Skin epidermis (tissue), 12 donors: ENCODE data around the gene DGKD.

ENCODE experiments used
- H3K27ac ChIP-seq, 21 experiments: fragments of 200-600 bp; sonication (generic) in 11 of 21; one replicate each; pipeline ENCODE4 v1.5.0; 2020; ENCODE audit warnings: mild to moderate bottlenecking in 3 of 21, inconsistent platforms in 2 of 21, moderate library complexity in 2 of 21
- H3K4me3 ChIP-seq, 7 experiments: fragments of 200-600 bp; sonication (generic) in 2 of 7; one replicate each; pipeline ENCODE4 v1.5.0; 2020; ENCODE audit warnings: inconsistent platforms in 2 of 7, mild to moderate bottlenecking in 2 of 7, moderate library complexity in 1 of 7

DGKD gene

DNA sequence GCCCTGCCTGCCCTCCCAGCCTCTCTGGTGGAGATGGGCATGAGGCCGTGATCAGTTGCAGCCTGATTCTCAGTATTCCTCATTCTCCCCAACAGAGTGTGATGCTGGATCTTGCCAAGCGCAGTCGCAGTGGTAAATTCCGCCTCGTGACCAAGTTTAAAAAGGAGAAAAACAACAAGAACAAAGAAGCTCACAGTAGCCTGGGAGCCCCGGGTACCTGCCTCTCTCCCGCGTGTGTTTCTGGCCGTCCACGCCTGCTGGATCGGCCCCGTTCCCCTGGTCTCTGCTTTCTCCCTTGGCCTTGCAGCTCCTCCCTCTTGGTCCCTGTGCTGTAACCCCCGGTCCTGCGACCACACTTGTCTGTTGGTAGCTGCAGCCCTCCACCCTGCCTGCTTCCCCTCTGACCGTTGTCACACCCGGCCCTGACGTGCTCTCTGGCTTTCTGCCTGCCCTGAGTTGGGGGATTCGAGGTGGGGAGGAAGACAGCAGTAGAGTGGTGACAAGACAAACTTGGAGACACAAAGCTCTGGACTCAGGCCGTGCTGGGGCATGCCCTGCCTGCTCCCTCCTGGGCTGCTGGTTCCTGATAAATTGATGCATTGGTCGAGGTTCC lies 112.8 kb downstream of the DGKD start:
- no peak overlapping the region for H3K4me3 ChIP-seq
- H3K27ac ChIP-seq, result no peak overlapping the region

DNA sequence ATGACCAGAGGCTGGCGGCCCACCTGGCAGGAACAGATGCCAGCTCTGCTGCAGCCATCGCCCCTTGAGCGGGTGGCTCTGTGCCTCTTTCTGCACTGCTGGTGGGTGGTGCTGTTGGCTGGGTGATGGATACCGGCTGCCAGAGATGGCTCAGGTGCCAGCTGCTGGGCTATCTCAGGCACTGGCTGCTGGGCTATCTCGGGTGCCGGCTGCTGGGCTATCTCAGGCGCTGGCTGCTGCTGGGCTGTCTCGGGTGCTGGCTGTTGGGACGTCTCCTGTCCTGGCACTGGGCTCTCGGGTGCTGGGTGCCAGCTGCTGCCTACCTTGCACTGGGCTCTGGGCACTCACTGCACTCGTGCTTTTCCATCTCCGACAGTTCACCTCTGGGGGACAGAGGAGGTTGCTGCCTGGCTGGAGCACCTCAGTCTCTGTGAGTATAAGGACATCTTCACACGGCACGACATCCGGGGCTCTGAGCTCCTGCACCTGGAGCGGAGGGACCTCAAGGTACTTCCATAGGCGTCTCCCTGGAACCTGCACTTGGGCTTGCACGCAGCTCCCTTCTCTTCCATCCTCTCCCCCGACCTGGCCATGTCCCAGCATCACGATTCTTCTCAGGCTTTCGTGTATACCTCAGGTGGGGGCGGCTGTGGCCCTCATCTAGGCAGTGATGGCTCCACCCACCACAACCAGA lies 113.9 kb downstream of the DGKD start:
- Histone ChIP-seq H3K27ac (no peak overlapping the region), H3K4me3 (no peak overlapping the region)

DNA sequence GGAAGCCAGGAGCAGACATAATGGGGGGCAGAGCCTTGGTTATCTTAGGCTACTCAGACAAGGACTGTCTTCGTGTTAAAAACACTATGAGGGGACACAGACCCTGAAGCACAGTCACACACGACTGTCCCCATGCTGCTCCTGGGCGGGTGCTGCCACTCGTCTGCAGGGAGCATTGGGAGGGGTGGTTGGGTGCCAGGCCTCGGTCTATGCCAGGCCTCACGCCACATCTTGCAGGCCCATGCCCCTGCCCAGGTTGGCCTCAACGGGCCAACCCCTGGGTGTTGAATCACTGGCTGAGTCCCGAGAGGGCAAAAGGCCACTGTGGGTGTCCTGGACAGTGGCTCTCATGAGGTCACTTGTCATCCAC lies 114.4 kb downstream of the DGKD start:
- Histone ChIP-seq H3K4me3 (no peak overlapping the region), H3K27ac (no peak overlapping the region)

DNA sequence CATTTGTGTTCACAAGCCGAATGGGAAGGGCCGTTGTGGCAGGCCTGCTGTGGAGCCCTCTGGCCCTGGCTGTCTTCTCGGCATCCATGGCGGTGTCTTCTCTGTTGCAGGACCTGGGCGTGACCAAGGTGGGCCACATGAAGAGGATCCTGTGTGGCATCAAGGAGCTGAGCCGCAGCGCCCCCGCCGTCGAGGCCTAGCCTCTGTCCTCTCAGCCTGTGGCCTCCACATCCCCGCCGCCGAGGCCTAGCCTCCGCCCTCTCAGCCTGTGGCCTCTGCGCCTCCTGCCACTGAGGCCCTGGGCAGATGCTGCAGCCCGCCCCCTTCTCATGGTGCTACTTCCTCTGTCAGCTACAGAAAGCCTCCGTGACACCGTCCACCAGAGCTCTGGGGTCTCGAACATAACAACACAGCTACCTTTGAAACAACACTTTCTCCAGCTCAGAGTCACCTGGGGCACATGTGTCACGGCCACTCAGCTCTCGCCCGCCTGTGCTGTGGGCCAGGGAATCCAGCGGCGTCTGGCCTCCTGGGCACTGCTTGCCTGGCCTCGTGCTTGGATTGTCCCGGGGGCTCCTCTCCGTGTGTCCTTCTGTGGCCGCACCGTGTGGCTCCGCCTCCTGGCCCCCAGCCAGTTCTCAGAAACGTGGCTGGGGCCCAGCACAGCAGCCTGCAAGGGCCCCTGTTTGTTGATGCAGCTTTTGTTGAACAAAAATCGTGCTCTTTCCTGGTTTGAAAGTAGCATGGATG lies 115.1 kb downstream of the DGKD start:
- Histone ChIP-seq H3K27ac (peak overlapping the region in 2 of 21 experiments; percentile 23 to 39), H3K4me3 (no peak overlapping the region)

DNA sequence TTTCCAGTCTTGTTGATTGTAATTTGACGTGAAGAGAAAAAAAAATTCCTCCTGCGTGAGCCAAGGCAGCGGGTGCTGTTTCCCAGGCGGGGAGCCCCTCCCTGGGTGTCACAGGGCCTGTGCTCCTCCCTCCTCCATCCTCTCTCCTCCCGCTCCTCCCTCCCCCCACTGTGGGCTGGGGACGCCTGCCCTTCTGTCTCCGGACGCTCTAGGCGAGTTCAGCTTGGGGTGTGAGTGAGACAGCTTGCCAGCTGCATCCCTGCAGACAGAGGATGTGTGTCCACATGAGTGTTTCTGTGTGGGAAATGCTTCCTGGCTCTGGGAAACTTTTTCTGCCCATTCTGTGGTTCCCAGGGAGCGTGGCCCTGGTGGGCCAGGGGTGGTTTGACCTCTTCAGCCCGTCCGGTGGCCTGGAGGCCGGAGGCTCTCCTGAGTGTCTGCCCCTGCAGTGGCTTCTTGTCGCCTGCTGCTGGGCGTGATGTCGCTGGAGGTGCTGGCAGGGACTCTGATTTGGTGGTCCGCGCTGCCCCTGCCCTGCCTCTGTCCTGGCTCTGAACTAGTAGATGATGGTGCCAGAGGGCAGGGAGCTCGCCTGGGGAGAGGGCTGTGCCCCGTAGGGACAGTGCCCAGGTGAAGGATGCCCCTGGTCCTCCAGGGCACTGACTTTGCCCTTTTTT lies 115.9 kb downstream of the DGKD start:
- no peak overlapping the region for H3K4me3 ChIP-seq

DNA sequence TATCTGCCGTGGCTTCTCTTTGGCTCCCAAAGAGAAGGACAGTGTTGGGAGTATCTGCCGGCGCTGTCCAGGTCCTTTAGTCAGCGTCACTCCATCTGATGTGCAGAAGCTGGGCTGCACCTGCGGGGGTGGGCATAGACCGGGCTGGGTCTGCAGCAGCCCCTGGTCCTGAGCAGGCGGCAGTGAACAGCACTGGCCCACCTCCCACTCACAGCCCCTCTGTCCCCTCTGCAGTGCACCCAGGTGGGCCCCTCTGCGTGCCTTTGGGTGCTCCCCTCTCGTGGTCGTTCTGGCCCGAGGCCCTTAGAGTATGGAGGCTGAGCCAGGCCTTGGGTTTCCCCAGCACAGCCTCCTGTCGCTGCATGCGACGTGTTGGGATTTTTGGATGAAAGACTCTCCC lies 116.5 kb downstream of the DGKD start:
- Histone ChIP-seq H3K27ac (no peak overlapping the region), H3K4me3 (no peak overlapping the region)

More for the DNA sequence above, 115.9 kb downstream of the DGKD start:
- peak overlapping the region in 1 of 21 experiments; percentile 23 for H3K27ac ChIP-seq

DNA sequence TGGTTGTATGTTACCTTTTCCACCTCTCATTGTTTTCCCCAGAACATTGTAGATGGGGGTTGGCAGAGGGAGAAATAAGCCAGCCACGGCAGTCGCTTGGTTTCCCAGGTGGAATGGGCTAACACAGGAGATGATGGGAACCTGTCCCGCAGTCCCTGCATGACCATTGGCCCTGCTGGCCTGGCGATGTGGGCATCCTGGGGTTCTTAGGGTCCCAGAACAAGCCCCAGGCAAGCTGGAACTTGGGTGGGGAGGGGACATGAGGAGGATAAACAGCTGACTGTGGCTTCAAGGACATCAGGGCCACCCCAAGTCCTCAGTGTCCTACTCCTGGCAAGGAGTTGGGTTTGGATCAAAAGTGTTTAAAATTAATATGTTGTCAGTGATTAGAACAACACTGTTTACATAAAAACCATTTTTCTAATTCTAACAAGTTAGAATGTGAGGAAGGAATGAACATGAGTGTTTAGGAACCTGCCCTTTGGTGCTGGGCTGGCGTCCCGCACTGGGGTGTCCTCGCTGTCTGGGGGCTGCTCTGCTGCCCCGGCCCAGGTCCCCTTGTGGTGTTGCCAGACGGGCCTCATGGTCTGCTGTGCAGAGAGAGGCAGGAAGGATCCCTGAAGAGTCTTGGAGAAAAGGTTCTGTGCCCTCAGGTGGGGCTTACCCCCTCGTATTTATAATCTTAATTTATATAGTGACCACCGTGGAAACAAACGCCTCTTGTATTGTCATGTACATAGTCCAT lies 117.2 kb downstream of the DGKD start:
- Histone ChIP-seq H3K27ac (no peak overlapping the region), H3K4me3 (no peak overlapping the region)

DNA sequence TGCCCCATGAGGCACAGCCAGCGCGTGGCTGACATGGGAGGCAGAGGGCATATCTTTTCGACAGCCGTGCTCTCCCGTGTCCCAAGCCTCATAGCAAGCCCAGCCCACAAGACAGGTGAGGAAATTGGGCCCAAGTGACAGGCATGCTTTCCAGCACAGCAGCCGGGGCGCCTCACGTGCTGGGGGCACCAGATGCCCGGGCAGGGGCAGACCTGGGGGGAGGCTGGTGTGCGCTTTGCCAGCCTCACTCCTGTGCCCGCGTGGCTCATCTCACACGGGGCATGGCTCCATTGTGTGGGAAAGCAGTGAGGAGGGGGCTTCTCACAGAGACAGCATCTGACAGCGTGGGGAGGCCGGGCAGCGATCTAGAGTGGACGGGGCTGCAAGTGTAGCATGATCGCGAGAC lies 119.1 kb downstream of the DGKD start:
- Histone ChIP-seq H3K27ac (no peak overlapping the region), H3K4me3 (no peak overlapping the region)

DNA sequence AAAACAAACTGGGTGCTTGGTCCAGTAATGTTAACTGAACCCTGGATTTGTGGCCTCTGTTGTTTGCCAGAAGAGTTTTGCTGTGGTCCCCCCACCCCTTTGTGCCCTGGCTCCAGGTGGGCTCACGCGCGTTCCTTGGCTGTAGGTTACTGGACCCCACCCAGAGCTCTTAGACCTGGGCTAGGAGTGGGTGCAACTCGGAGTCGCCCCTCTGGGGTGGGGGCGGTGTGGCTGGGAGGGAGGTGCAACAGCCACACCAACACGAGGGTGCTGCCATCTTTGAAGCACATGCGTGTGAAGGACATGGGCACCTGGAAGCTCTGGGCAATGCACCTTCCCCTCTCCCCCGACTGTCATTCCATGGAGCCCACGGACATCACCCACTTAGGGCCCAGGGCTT lies 119.6 kb downstream of the DGKD start:
- Histone ChIP-seq H3K27ac (no peak overlapping the region), H3K4me3 (no peak overlapping the region)

DNA sequence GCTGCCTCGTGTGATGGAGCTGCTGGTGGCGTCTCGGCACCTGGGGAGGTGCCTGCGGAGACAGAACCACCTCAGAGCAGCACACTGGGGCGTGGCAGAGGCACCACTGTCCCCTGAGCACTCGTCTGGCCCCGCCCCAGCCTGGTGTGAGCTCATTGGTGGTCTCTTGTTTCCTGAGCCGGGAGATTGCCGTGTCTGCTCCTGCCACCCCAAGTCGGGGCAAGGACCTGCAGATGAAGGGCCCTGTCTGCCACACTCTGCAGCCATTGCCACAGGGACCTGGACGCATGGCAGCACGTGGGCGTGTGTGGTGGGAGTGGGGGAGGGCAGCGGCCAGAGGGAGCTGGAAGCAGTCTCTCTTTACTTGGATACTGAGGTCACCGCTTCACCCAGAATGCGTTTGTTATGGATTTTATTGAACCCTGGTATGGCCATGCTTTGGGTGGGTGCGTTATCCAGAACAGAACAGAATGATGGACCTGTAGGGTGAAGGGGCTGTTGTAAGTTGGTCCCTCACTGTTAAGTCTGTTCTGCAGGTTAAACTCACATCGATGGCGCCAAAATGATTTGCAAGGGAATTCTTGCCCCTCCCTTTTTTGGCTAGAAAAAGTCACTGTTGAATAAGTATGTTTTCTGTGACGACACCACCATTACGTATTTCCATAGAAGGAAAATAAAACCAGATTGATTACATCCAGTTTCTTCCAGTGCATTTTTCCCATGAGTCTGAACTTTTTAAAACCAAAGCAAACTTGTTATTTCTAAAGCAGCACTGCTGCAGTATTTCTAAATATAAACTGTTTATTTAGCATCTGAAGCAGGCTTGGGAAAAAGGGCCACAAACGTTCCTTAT lies 120.2 kb downstream of the DGKD start:
- no peak overlapping the region for H3K4me3 ChIP-seq
- no peak overlapping the region for H3K27ac ChIP-seq

DNA sequence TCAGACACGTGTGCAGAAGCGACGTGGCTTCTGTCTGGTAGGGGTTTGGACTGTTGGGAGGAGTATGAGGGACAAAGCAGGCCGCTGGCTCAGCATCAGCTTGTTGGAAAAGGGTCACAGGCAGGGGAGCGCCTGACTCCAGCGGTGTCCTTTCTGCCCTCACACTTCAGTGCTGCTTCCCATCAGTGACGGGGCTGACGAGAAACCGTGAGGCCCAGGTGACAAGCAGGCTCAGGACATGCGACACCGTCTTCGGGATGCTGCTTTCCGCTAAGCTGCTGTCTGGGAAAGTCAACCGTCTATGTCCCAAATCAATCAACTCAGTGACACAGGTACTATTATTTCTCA lies 121.7 kb downstream of the DGKD start:
- no peak overlapping the region for H3K27ac ChIP-seq
- no peak overlapping the region for H3K4me3 ChIP-seq

DNA sequence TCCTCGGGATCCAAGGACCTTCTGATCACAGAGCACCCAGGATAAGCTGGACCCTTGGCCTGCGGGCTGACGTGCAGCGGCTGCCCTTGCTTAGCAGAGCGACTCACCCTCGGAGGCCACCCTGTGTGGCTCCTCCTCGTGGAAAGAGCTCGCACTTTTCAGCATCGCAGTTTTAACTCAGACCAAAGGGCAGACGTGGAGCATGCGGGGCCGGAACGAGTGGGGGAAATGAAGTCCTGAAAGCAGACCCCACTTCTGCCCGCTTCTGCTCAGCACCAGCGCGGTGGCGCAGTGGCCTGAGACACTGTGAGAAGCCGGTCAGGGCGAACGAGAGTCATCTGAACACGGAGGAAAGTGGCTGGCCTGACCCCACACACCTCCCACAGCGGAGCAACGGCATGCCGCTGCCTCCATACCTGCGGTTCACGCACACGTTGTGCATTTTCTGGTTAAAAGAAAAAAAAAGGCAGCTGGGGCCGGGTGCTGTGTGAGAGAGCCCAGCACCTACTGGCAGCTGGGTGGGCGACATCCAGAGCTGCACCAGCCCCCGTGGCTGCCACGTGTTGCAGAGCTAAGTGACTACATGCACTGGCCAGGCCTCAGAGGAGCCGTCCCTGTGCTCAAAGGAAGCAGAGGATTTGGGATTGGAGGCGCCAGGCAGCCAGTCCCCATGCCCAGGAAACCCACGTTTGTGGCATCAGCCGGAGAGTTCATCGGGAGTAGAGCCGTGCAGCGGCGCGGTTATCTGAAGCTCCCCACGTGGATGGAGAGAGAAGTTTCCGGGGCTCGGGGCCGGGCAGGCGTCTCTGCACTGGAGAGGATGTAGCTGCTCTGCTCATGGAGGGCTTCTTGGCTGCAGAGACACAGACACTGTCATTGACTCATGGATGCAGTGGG lies 122.6 kb downstream of the DGKD start:
- no peak overlapping the region for H3K27ac ChIP-seq
- H3K4me3 ChIP-seq, result no peak overlapping the region

DNA sequence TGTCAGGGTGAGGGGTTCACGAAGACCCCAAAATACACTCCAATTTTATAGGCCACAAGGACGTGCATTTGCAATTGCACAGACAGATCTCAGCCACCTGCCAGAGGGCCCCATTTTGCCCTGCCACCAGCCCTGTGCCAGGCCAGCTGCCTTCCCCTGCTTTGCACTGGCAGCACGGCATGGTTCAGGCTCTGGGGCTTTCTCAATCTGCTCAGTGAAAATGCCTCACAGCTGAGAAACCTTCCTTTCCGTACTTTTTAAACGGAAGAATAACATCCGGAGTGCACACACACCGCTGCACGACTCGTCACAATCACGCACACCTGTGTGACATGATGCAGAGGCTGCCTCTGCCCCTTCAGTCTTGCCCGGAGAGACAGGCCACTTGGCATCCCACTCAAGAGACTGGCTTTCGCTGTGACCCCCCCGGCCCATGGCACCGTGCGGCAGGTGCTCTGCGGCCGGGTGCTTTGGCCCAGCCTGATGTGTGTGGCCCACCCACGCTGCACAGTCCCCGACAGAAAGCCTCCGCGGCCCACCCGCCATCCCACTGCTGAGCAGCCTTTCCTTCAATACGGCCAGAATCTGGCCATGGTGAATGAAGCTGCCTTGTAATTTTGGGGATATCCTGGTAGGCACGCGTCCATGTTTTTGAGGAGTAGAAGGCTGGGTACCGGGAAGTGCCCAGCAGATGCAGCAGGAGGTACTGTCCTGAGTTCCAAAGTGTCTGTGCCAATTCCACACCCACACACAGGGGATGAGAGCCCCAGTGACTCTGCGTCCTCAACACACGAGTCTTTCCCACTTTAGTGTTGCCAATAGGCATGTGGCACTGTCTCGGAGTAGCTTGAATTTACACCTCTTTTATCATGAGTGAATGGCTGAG lies 123.5 kb downstream of the DGKD start:
- no peak overlapping the region for H3K27ac ChIP-seq
- no peak overlapping the region for H3K4me3 ChIP-seq

DNA sequence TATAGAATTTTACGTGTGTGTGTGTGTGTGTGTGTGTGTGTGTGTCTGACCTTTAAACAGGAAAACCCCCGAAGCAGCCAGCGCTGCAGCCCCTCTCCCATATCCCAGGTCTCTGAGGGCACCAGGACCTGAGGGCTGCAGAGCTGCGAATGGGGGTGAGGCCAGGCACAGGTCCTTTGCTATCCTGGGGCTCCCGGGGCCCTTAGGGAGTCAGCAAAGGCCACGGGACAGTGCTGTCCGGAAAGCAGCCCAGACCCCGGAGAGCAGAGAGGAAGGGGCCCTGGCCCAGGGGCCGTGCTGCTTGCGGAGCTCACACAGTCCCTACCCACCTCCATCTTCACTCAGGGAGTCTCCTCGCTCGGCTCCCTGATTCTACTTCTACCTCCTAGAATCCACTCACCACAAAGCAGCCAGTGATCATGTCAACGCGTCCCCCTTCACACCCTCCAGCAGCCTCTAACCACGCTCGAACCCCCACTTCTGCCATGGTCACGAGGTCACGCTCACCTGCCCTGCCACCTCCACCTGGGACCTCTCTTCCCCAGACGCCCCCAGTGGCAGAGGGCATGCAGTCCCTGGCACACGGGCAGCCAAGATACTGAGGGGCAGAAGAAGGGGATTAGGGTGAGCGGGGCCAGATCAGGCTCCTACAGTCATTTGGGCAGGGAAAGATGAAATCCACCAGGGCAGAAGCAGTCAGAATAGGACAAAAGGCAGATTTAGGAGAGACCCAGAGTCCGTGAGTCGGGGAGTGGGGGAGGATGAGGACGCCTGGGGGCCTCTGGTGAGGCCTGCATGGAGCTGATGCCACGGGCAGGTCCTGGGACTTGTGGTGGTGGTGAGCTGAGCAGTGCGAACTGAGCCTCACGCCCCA lies 125.6 kb downstream of the DGKD start:
- H3K4me3 ChIP-seq, result no peak overlapping the region

DNA sequence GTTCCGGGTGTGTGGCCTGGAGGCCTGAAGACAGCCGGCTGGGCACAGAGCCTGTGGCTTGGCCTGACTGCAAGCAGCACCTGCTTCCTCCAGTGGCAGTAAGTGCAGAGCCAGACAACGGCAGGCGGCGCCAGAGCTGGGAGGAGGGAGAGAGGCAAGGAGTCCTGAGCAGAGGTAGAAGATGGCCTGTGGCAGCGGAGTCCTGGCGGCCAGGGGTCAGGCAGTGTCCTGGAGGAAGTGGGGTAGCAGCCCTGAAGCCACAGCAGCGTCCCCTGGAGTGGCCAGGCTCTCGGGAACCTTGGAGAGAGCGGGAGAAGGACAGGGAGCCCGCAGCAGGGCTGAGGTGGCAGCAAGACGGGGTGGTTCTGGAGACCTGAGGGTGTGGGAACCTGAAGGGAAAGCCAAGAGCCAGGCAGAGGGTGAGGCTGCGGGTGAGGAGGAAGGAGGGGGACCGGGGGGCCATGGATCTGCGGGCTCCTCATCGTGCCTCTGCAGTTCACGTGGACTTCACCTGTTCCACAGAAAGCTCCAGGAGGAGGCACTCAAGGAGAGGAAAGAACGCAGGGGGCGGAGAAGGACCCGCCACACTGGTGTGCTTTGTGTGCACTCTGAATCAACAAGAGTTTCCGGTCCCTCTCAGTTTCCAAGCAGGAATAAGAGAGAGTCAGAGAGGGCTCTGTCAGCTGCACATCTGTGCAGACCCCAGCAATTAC lies 126.4 kb downstream of the DGKD start:
- H3K27ac ChIP-seq, result peak overlapping the region in 13 of 21 experiments; percentile 1 to 77 (median 47)
- H3K4me3 ChIP-seq, result peak overlapping the region in 1 of 7 experiments; percentile 12

More for the DNA sequence above, 125.6 kb downstream of the DGKD start:
- H3K27ac ChIP-seq, result peak overlapping the region in 7 of 21 experiments; percentile 4 to 77 (median 68)
